Hepatocyte (in vitro differentiated cells): ENCODE data around the gene HSP90B1. TPM values are rescaled to one million over a fixed set of nuclear protein-coding genes. Genes with fewer than 3 reads are reported as not detected.
A peak's percentile ranks its signal among the peaks of the same experiment; 100 is the strongest.

ENCODE experiments used
- DNase-seq: peaks from one replicate; pipeline ENCODE4 v3.0.0-alpha.2; 2016; ENCODE audit warnings: low spot score
- H2AFZ ChIP-seq: fragments of 200-600 bp; sonication (generic); 2 replicates; pipeline ENCODE4 v1.6.0; 2016; ENCODE audit warnings: antibody characterized with exemption, mild to moderate bottlenecking
- H3K27ac ChIP-seq: fragments of 200-600 bp; sonication (generic); 2 replicates; pipeline ENCODE4 v1.5.1; 2016; ENCODE audit warnings: mild to moderate bottlenecking
- H3K27me3 ChIP-seq: fragments of 200-600 bp; sonication (generic); 2 replicates; pipeline ENCODE4 v1.6.1; 2016
- H3K36me3 ChIP-seq: fragments of 200-600 bp; sonication (generic); replicated peaks from 2 replicates; pipeline ENCODE4 v1.5.1; 2016; ENCODE audit warnings: low read depth; ENCODE audit not compliant: insufficient read depth
- H3K4me1 ChIP-seq: fragments of 200-600 bp; sonication (generic); 2 replicates; pipeline ENCODE4 v1.5.1; 2016; ENCODE audit warnings: mild to moderate bottlenecking, moderate library complexity; ENCODE audit not compliant: insufficient read depth
- H3K4me2 ChIP-seq: fragments of 200-600 bp; sonication (generic); 2 replicates; pipeline ENCODE4 v1.6.0; 2016
- H3K4me3 ChIP-seq: fragments of 200-600 bp; sonication (generic); 2 replicates; pipeline ENCODE4 v1.5.1; 2016; ENCODE audit warnings: mild to moderate bottlenecking
- H3K79me2 ChIP-seq: fragments of 200-600 bp; sonication (generic); 2 replicates; pipeline ENCODE4 v1.6.0; 2017; ENCODE audit warnings: mild to moderate bottlenecking
- H3K9me2 ChIP-seq: fragments of 200-600 bp; sonication (generic); replicated peaks from 2 replicates; pipeline ENCODE4 v1.6.0; 2017; ENCODE audit warnings: mild to moderate bottlenecking; ENCODE audit not compliant: insufficient read depth
- H3K9me3 ChIP-seq: fragments of 200-600 bp; sonication (generic); 2 replicates; pipeline ENCODE4 v1.5.1; 2016; ENCODE audit warnings: low read depth, mild to moderate bottlenecking
- H4K20me1 ChIP-seq: fragments of 200-600 bp; sonication (generic); 2 replicates; pipeline ENCODE4 v1.6.0; 2016; ENCODE audit warnings: mild to moderate bottlenecking; ENCODE audit not compliant: insufficient read depth, poor library complexity, severe bottlenecking
- EZH2 ChIP-seq: fragments of 200-600 bp; sonication (generic); IDR thresholded peaks from 2 replicates; pipeline ENCODE4 v1.6.1; 2016; ENCODE audit warnings: antibody characterized with exemption, mild to moderate bottlenecking, borderline replicate concordance
- EZH2phosphoT487 ChIP-seq: fragments of 200-600 bp; sonication (generic); IDR thresholded peaks from one replicate; pipeline ENCODE4 v1.6.1; 2018; ENCODE audit warnings: antibody characterized with exemption, mild to moderate bottlenecking, low read depth, moderate library complexity; ENCODE audit not compliant: unreplicated experiment, severe bottlenecking
- WGBS: methylation state at CpG from one replicate; pipeline ENCODE4 v1.1.6; 2016; ENCODE audit warnings: low lambda C conversion rate; ENCODE audit errors: missing lambda C conversion rate; 5-methylcytosine and 5-hydroxymethylcytosine counted together
- polyA plus RNA-seq: library from polyadenylated mRNA; unstranded; fragments of >200 nt; fragmentation: Nextera tagmentation; extraction: Ambion mirVana; gene quantifications from 2 replicates; pipeline ENCODE4 v1.2.1, GENCODE V29; 2016
- total RNA-seq: library from RNA; depleted of rRNA; stranded (reverse); fragments of >200 nt; gene quantifications from 2 replicates; pipeline ENCODE4 v1.2.3, GENCODE V29; 2014
- TF ChIP-seq, protein P1 (sequence below): fragments of 200-600 bp; sonication (generic); IDR thresholded peaks from 2 replicates; pipeline ENCODE4 v1.5.1; 2016; ENCODE audit warnings: antibody characterized with exemption, mild to moderate bottlenecking; ENCODE audit not compliant: poor library complexity

HSP90B1 gene
- total and polyA plus RNA-seq, 2 experiments from 2014 or later = 1,289 to 1,309 TPM

DNA sequence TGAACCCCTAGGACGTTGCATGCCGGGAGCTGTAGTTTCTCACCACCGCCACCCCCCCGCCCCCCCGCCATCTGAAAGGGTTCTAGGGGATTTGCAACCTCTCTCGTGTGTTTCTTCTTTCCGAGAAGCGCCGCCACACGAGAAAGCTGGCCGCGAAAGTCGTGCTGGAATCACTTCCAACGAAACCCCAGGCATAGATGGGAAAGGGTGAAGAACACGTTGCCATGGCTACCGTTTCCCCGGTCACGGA, 501 bp upstream of the HSP90B1 start:
- DNase-seq = no peak

DNA sequence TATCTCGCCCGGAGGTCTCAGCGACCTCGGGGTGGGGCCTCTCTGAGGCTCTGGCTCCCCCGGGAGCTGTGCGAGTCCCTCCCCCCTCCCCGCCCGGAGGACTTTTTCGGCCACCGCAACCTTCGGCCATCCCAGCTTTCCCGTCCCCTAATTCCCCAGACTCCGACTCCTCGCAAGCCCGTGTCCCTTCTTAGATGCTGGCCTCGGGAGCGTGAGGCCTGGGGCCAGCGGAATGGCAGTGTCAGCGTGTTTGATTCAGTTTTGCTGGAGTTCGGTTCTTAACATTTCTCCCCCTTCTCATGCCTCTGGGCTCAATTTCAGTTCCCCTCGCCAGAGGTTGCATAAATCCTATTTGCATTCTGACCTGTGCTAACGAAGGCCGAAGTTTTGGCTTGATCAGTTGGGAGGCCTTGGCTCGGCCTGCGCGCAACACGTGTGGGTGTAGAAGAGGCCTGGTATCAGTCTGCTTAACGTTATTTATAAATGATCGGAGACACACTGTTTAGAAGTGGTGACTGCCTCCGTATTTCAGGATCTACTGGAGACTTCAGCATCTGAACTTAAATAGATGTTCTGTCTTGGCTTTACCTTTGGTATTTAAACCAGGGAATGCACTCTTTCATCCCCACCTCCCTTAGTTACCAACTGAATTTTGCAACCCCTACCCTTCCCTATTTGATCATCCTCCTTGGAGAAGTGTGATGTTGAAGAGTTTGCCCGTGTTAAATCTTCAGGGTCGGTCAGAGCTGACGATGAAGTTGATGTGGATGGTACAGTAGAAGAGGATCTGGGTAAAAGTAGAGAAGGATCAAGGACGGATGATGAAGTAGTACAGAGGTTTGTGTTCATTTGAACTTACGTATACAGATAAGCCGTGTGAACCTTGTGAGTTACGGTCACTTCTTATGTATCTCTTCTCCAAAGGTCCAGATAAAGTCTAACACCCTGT, 851 bp downstream of the HSP90B1 start:
- peaks cover 57% of the 10 kb centered on the region for H3K79me2 ChIP-seq
- H3K9me2 ChIP-seq = no peaks in the 10 kb centered on the region
- peak overlapping the region; percentile 5 for H2AFZ ChIP-seq
- H3K36me3 ChIP-seq = no peaks in the 10 kb centered on the region
- peaks cover 33% of the 10 kb centered on the region for H3K4me1 ChIP-seq
- H3K9me3 ChIP-seq = no peaks in the 10 kb centered on the region
- TF ChIP-seq EZH2 = no peak
- TF ChIP-seq EZH2phosphoT487 = no peak
- TF ChIP-seq, protein P1, sequence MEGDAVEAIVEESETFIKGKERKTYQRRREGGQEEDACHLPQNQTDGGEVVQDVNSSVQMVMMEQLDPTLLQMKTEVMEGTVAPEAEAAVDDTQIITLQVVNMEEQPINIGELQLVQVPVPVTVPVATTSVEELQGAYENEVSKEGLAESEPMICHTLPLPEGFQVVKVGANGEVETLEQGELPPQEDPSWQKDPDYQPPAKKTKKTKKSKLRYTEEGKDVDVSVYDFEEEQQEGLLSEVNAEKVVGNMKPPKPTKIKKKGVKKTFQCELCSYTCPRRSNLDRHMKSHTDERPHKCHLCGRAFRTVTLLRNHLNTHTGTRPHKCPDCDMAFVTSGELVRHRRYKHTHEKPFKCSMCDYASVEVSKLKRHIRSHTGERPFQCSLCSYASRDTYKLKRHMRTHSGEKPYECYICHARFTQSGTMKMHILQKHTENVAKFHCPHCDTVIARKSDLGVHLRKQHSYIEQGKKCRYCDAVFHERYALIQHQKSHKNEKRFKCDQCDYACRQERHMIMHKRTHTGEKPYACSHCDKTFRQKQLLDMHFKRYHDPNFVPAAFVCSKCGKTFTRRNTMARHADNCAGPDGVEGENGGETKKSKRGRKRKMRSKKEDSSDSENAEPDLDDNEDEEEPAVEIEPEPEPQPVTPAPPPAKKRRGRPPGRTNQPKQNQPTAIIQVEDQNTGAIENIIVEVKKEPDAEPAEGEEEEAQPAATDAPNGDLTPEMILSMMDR = no peak
- no peaks in the 10 kb centered on the region for H3K27me3 ChIP-seq
- H3K4me3 ChIP-seq = peak overlapping the region; percentile 59
- peak overlapping the region; percentile 74 for H3K27ac ChIP-seq
- peaks cover 51% of the 10 kb centered on the region for H4K20me1 ChIP-seq
- DNase-seq = peak; percentile 24
- 2% methylated on average over 33 of the region's 37 CpGs for WGBS
- H3K4me2 ChIP-seq = peak overlapping the region; percentile 82

More for the DNA sequence above, 501 bp upstream of the HSP90B1 start:
- WGBS = under 1% methylated on average over 18 of the region's 18 CpGs
- Histone ChIP-seq H3K27me3 (no peaks in the 10 kb centered on the region), H3K4me1 (peaks cover 25% of the 10 kb centered on the region), H3K27ac (peak overlapping the region; percentile 99), H3K9me2 (no peaks in the 10 kb centered on the region), H2AFZ (no peak overlapping the region), H4K20me1 (peaks cover 38% of the 10 kb centered on the region), H3K79me2 (peaks cover 44% of the 10 kb centered on the region), H3K4me2 (peak overlapping the region; percentile 86), H3K4me3 (peak overlapping the region; percentile 54), H3K9me3 (no peaks in the 10 kb centered on the region), H3K36me3 (no peaks in the 10 kb centered on the region)
- TF ChIP-seq EZH2phosphoT487 (no peak), EZH2 (no peak)
- TF ChIP-seq, protein P1 = no peak

DNA sequence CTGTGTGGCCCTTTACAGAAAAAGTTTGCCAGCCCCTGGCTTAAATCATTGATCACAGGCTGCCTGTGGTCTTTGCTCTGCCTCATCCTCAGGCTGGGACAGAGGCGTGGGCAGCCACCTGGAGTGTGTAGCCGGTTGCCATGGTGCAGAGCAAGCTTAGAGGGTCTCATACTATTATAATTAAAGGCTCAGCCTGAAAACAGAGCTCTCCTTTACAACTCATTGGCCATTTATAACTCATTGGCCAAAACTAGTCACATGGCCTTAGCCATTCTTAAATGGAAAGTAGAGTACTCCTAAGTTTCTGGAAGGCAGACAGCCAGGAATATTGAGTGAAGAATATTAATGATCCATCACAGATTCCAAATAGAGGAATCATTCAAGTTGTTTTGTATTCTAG, 3.0 kb downstream of the HSP90B1 start:
- peaks cover 63% of the 10 kb centered on the region for H4K20me1 ChIP-seq
- TF ChIP-seq, protein P1 = no peak
- TF ChIP-seq EZH2phosphoT487 = no peak
- no peak for TF ChIP-seq EZH2
- no peaks in the 10 kb centered on the region for H3K9me3 ChIP-seq
- no peak overlapping the region for H3K4me3 ChIP-seq
- 62% methylated on average over 2 of the region's 2 CpGs for WGBS
- no peaks in the 10 kb centered on the region for H3K27me3 ChIP-seq
- no peaks in the 10 kb centered on the region for H3K36me3 ChIP-seq
- no peaks in the 10 kb centered on the region for H3K9me2 ChIP-seq
- DNase-seq = no peak
- peaks cover 34% of the 10 kb centered on the region for H3K4me1 ChIP-seq
- H3K27ac ChIP-seq = no peak overlapping the region
- H2AFZ ChIP-seq = no peak overlapping the region
- peaks cover 71% of the 10 kb centered on the region for H3K79me2 ChIP-seq
- H3K4me2 ChIP-seq = peak overlapping the region; percentile 82
